ENCODE results near the gene FCN2.

- TF ChIP-seq CTCF (conservative IDR thresholded peaks at IDR 0.05; ENCODE audit: low read length) = no peak
- TF ChIP-seq EZH2phosphoT487 (IDR thresholded peaks at IDR 0.05; ENCODE audit: borderline replicate concordance, low read depth, low read length) = no peak
These were observed 41.7 kb downstream of the FCN2 start for GRCh38 chr9:134922066-134922931.

All from OCI-LY7 (cell line).